K562 (cell line): ENCODE results near the gene TRAPPC4. TPM values are rescaled to one million over a fixed set of nuclear protein-coding genes. Genes with fewer than 3 reads are reported as not detected.

ENCODE experiments used
- ADNP ChIP-seq: fragments of 200-800 bp; sonication (Bioruptor generic); IDR thresholded peaks from 2 replicates; pipeline ENCODE4 v1.6.1; 2016; ENCODE audit warnings: missing genetic modification characterization, missing compliant biosample characterization
- ATF1 ChIP-seq, 2 experiments: fragments of 450-650 bp in 1 of 2; IDR thresholded peaks; 2 replicates each; pipeline ENCODE4 v1.6.1; 2016; ENCODE audit warnings: missing compliant biosample characterization in 1 of 2, missing genetic modification characterization in 1 of 2
- CEBPB ChIP-seq: fragments of 450-650 bp; IDR thresholded peaks from 2 replicates; pipeline ENCODE4 v1.6.1; 2016; ENCODE audit warnings: missing genetic modification characterization, missing compliant biosample characterization
- CHAMP1 ChIP-seq: fragments of 450-650 bp; IDR thresholded peaks from 2 replicates; pipeline ENCODE4 v1.6.1; 2016; ENCODE audit warnings: mild to moderate bottlenecking
- CLOCK ChIP-seq: fragments of 250-450 bp; sonication (Bioruptor Pico); IDR thresholded peaks from 2 replicates; pipeline ENCODE4 v1.4.0; 2020; ENCODE audit warnings: mild to moderate bottlenecking, moderate library complexity, borderline replicate concordance
- ETV1 ChIP-seq: fragments of 450-650 bp; conservative IDR thresholded peaks from 2 replicates; pipeline ENCODE4 v1.6.1; 2016; ENCODE audit warnings: missing genetic modification characterization, control low read depth, low read depth, missing compliant biosample characterization
- FOSL1 ChIP-seq: fragments of 200-800 bp; sonication (Bioruptor generic); conservative IDR thresholded peaks from 2 replicates; pipeline ENCODE4 v1.6.1; 2016; ENCODE audit warnings: missing genetic modification characterization, missing compliant biosample characterization
- GTF2A2 ChIP-seq: IDR thresholded peaks from 2 replicates; pipeline ENCODE4 v1.6.1; 2016; ENCODE audit warnings: mild to moderate bottlenecking, missing genetic modification characterization, missing compliant biosample characterization
- HSF4 ChIP-seq: fragments of 250-450 bp; sonication (Bioruptor Pico); IDR thresholded peaks from 2 replicates; pipeline ENCODE4 v2.1.2; 2022; ENCODE audit warnings: mild to moderate bottlenecking, moderate library complexity, borderline replicate concordance
- JUND ChIP-seq, 2 experiments: IDR thresholded peaks; 2 replicates in 1 of 2; 3 replicates in 1 of 2; pipeline ENCODE4 v1.6.1; 2011; ENCODE audit warnings: borderline replicate concordance in 2 of 2, low read depth in 2 of 2, low read length in 2 of 2, improper control_type of control experiment in 1 of 2, missing biosample characterization in 1 of 2, missing genetic modification characterization in 1 of 2, missing genetic modification reagents in 1 of 2
- MAFF ChIP-seq: IDR thresholded peaks from 2 replicates; pipeline ENCODE4 v1.6.1; 2012; ENCODE audit warnings: low read length, improper control_type of control experiment
- MAFG ChIP-seq: fragments of 450-650 bp; conservative IDR thresholded peaks from 2 replicates; pipeline ENCODE4 v1.6.1; 2016; ENCODE audit warnings: missing genetic modification characterization, missing compliant biosample characterization
- MAFK ChIP-seq: IDR thresholded peaks from 2 replicates; pipeline ENCODE4 v1.6.1; 2011; ENCODE audit warnings: low read length, improper control_type of control experiment
- MAZ ChIP-seq, 2 experiments: fragments of 450-650 bp in 1 of 2; sonication (generic) in 1 of 2; formaldehyde crosslinking; IDR thresholded peaks in 1 of 2; conservative IDR thresholded peaks in 1 of 2; 2 replicates each; pipeline versions ENCODE4 v1.4.0 to v1.5.0; 2020; ENCODE audit warnings: mild to moderate bottlenecking in 1 of 2, missing genetic modification reagents in 1 of 2
- NBN ChIP-seq: fragments of 450-650 bp; IDR thresholded peaks from 2 replicates; pipeline ENCODE4 v1.6.1; 2016; ENCODE audit warnings: low read depth, mild to moderate bottlenecking
- NFIC ChIP-seq: fragments of 450-650 bp; IDR thresholded peaks from 2 replicates; pipeline ENCODE4 v1.6.1; 2017; ENCODE audit warnings: mild to moderate bottlenecking, inconsistent platforms
- TCF15 ChIP-seq: fragments of 250-450 bp; sonication (Bioruptor Pico); IDR thresholded peaks from 2 replicates; pipeline ENCODE4 v1.8.0; 2022; ENCODE audit warnings: moderate library complexity, mild to moderate bottlenecking, inconsistent platforms
- TEAD4 ChIP-seq, 2 experiments: sonication (generic) in 1 of 2; formaldehyde crosslinking in 1 of 2; IDR thresholded peaks; 2 replicates each; pipeline versions ENCODE4 v1.6.1 to v1.8.0; 2012 to 2022; ENCODE audit warnings: borderline replicate concordance in 1 of 2, inconsistent platforms in 1 of 2, low read length in 1 of 2, mild to moderate bottlenecking in 1 of 2, missing genetic modification reagents in 1 of 2
- YY1 ChIP-seq, 3 experiments: IDR thresholded peaks; 2 replicates each; pipeline ENCODE4 v1.6.1; 2011; ENCODE audit warnings: low read length in 2 of 3, mild to moderate bottlenecking in 2 of 3, moderate library complexity in 2 of 3, borderline replicate concordance in 1 of 3, control low read depth in 1 of 3, low read depth in 1 of 3; ENCODE audit not compliant: insufficient read depth in 3 of 3, insufficient replicate concordance in 2 of 3, control insufficient read depth in 1 of 3, insufficient read length in 1 of 3; ENCODE audit errors: extremely low read depth in 1 of 3
- ZNF239 ChIP-seq: fragments of 250-450 bp; sonication (Bioruptor Pico); IDR thresholded peaks from 2 replicates; pipeline ENCODE4 v1.4.0; 2020; ENCODE audit warnings: mild to moderate bottlenecking
- ZNF507 ChIP-seq: conservative IDR thresholded peaks from 2 replicates; pipeline ENCODE4 v1.6.1; 2017; ENCODE audit warnings: missing genetic modification characterization, missing compliant biosample characterization
- ZNF707 ChIP-seq: fragments of 250-450 bp; sonication (Bioruptor Pico); conservative IDR thresholded peaks from 2 replicates; pipeline ENCODE4 v1.8.0; 2022; ENCODE audit warnings: inconsistent platforms, mild to moderate bottlenecking, moderate library complexity
- polyA plus RNA-seq, 8 experiments: library from polyadenylated mRNA; depleted of rRNA in 4 of 8; stranded (reverse) in 5 of 8; unstranded in 3 of 8; fragments of >200 nt; fragmentation: Nextera tagmentation in 2 of 8; fragmentation: Illumina TruSeq in 1 of 8; extraction: Ambion mirVana in 2 of 8; extraction: Trizol in 1 of 8; gene quantifications; 2 replicates each; pipeline versions ENCODE4 v1.2.1 to v1.2.3, GENCODE V29; 2011 to 2014; ENCODE audit warnings: inconsistent platforms in 1 of 8, missing spikeins in 1 of 8
- total RNA-seq, 7 experiments: library from RNA; depleted of rRNA in 6 of 7; stranded (reverse); fragments of >200 nt in 6 of 7; fragmentation: Illumina TruSeq in 2 of 7; extraction: Trizol in 2 of 7; gene quantifications; 2 replicates each; pipeline versions ENCODE4 v1.2.1 to v1.2.3, GENCODE V29; 2011 to 2021; ENCODE audit warnings: low replicate concordance in 1 of 7

Gene TRAPPC4
- total and polyA plus RNA-seq, 9 of the 15 experiments (the other 6 are each of a cell fraction or from before 2014, with no cell fraction given): 121 to 524 (median 142) TPM

- TF ChIP-seq CLOCK (CRISPR knock-in tag) (no peak), FOSL1 (tag) (peak; percentile 66), YY1 (IDR thresholded peaks at IDR 0.05; ENCODE audit: borderline replicate concordance in 1 of 3, control insufficient read depth in 1 of 3, extremely low read depth in 1 of 3, insufficient read depth in 3 of 3, insufficient read length in 1 of 3, insufficient replicate concordance in 2 of 3, low read depth in 1 of 3, low read length in 2 of 3) (no peak), GTF2A2 (tag) (no peak), ADNP (peak; percentile 100), MAFK (peak; percentile 82), CHAMP1 (no peak; the same call in 1 of the 2 replicates), ZNF707 (CRISPR knock-in tag) (no peak), MAZ (CRISPR knock-in tag; conservative IDR thresholded peaks at IDR 0.05 in 1 of 2, IDR thresholded peaks at IDR 0.05 in 1 of 2) (0 out of 4 replicates have a peak, but pooled peaks of 1 of the 2 experiments have one; percentile 18), ZNF507 (tag) (no peak), CEBPB (tag) (peak; percentile 31; the same call in 1 of the 2 replicates), MAFG (peak; percentile 87), ZNF239 (CRISPR knock-in tag) (no peak), MAFF (peak; percentile 86), NBN (peak; percentile 68; the same call in 1 of the 2 replicates), NFIC (peak; percentile 98), JUND (IDR thresholded peaks at IDR 0.05; ENCODE audit: borderline replicate concordance, low read depth, low read length) (peak; percentile 61), JUND (tag; IDR thresholded peaks at IDR 0.05; ENCODE audit: borderline replicate concordance, low read depth, low read length) (peak; percentile 55; the same call in 2 of the 3 replicates), TEAD4 (IDR thresholded peaks at IDR 0.05; ENCODE audit: low read length) (peak; percentile 33; the same call in 1 of the 2 replicates), TEAD4 (CRISPR knock-in tag; IDR thresholded peaks at IDR 0.05; ENCODE audit: borderline replicate concordance) (no peak), HSF4 (CRISPR knock-in tag) (no peak), TCF15 (CRISPR knock-in tag) (no peak), ATF1 (CRISPR knock-in tag; IDR thresholded peaks at IDR 0.05) (no peak), ATF1 (tag; IDR thresholded peaks at IDR 0.05) (0 out of 2 replicates have a peak, but pooled peaks have one; percentile 14), ETV1 (tag) (no peak)
Observed at GRCh38 chr11:119062779-119063178, 44.2 kb downstream of the TRAPPC4 start (continued).
